Astrocyte (in vitro differentiated cells and primary cell): ENCODE data around the gene HIGD2B. TPM values are rescaled to one million over a fixed set of nuclear protein-coding genes. Genes with fewer than 3 reads are reported as not detected.
"Not testable (repeated sequence)": the region's sequence is repeated elsewhere in the genome, so short reads cannot be mapped to it uniquely, and the experiment has no call there.

ENCODE experiments used
- DNase-seq: peaks from one replicate; pipeline ENCODE4 v3.0.0-alpha.2; 2010; ENCODE audit warnings: low read depth
- FAIRE-seq: peaks from 2 replicates; lab custom pipeline; 2011; peaks lifted over from hg19 to GRCh38; lab: Jason Lieb, UNC
- H2AFZ ChIP-seq: 2 replicates; pipeline ENCODE4 v1.6.0; 2012; ENCODE audit warnings: low read depth, low read length, inconsistent platforms
- H3K27ac ChIP-seq: 2 replicates; pipeline ENCODE4 v1.5.1; 2011; ENCODE audit warnings: low read depth, low read length, inconsistent platforms
- H3K27me3 ChIP-seq: 2 replicates; pipeline ENCODE4 v1.6.0; 2011; ENCODE audit warnings: low read length, inconsistent platforms; ENCODE audit not compliant: insufficient read depth
- H3K36me3 ChIP-seq: 2 replicates; pipeline ENCODE4 v1.5.1; 2011; ENCODE audit warnings: low read length, inconsistent platforms; ENCODE audit not compliant: insufficient read depth
- H3K4me1 ChIP-seq: 2 replicates; pipeline ENCODE4 v1.5.1; 2011; ENCODE audit warnings: low read length, inconsistent platforms; ENCODE audit not compliant: insufficient read depth
- H3K4me2 ChIP-seq: 2 replicates; pipeline ENCODE4 v1.6.0; 2012; ENCODE audit warnings: low read length, inconsistent platforms
- H3K4me3 ChIP-seq: 2 replicates; pipeline ENCODE4 v1.5.1; 2011; ENCODE audit warnings: low read depth, mild to moderate bottlenecking, low read length, inconsistent platforms; ENCODE audit not compliant: insufficient read depth
- H3K79me2 ChIP-seq: 2 replicates; pipeline ENCODE4 v1.6.0; 2012; ENCODE audit warnings: mild to moderate bottlenecking, low read length, inconsistent platforms; ENCODE audit not compliant: insufficient read depth
- H3K9ac ChIP-seq: 2 replicates; pipeline ENCODE4 v1.6.0; 2012; ENCODE audit warnings: mild to moderate bottlenecking, low read length, inconsistent platforms
- H3K9me3 ChIP-seq: 2 replicates; pipeline ENCODE4 v1.5.1; 2012; ENCODE audit warnings: low read depth, mild to moderate bottlenecking, low read length, inconsistent platforms; ENCODE audit not compliant: insufficient read depth
- H4K20me1 ChIP-seq: 2 replicates; pipeline ENCODE4 v1.6.0; 2012; ENCODE audit warnings: low read length, inconsistent platforms; ENCODE audit not compliant: insufficient read depth
- H3K27ac Mint-ChIP-seq: one replicate; pipeline ENCODE4 v1.8.0; 2021; ENCODE audit warnings: mild to moderate bottlenecking, mixed read lengths; ENCODE audit not compliant: unreplicated experiment
- H3K27me3 Mint-ChIP-seq: one replicate; pipeline ENCODE4 v1.8.0; 2021; ENCODE audit warnings: low read depth, mixed read lengths; ENCODE audit not compliant: unreplicated experiment
- H3K36me3 Mint-ChIP-seq: one replicate; pipeline ENCODE4 v1.8.0; 2021; ENCODE audit warnings: low read depth, mixed read lengths; ENCODE audit not compliant: unreplicated experiment
- H3K4me1 Mint-ChIP-seq: one replicate; pipeline ENCODE4 v1.8.0; 2021; ENCODE audit warnings: low read depth, mixed read lengths; ENCODE audit not compliant: unreplicated experiment
- H3K4me3 Mint-ChIP-seq: one replicate; pipeline ENCODE4 v1.8.0; 2021; ENCODE audit warnings: mild to moderate bottlenecking, moderate library complexity, mixed read lengths; ENCODE audit not compliant: unreplicated experiment
- H3K9me3 Mint-ChIP-seq: one replicate; pipeline ENCODE4 v1.8.0; 2021; ENCODE audit warnings: mild to moderate bottlenecking, mixed read lengths; ENCODE audit not compliant: unreplicated experiment
- total RNA-seq: library from RNA; stranded (reverse); gene quantifications from 2 replicates; pipeline ENCODE4 v1.2.1, GENCODE V29; 2021

Gene HIGD2B
- total RNA-seq, 1 donor from 2014 or later = not detected

DNA sequence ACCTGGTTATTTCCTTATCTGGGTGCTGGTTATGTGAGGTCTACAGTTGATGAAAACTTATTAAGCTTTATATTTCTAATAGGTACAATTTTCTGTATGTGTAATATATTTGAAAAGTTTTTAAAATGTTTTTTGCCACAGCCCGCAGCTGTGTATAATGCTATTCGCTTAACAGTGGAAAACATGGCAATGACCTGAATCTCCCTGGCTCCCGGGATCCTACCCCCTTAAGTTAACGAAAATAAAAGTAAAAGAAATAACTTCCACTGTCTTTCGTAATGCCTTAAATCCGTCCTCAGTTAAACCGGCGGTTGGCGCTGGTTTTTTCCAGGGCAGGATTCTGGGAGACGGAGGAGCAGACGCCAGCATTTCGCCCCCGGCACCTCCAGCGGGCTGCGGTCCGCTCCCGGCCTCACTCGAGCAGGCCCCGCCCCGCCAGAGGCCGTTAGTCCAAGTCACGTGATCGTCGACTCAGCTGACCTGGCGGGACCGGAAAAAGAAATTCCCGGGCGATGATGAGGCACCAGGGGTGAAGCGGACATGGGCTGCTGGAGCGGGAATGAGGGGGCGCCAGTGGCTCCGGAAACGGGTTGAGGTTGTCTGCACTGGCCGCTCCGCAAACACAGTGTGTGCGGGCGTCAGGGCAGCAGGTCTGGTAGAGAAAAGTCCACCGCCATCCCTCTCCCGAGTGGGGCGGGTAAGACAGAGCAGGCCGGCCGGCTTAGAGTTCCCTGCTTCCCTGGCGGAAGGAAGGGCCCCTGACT, 49.3 kb downstream of the HIGD2B start:
- H3K36me3 ChIP-seq, H3K4me1 Mint-ChIP-seq, H3K4me1 ChIP-seq, H3K9ac ChIP-seq, H3K36me3 Mint-ChIP-seq, H3K4me3 ChIP-seq, H3K27me3 Mint-ChIP-seq, H3K27ac Mint-ChIP-seq, H3K27ac ChIP-seq, H4K20me1 ChIP-seq, H3K9me3 Mint-ChIP-seq, H2AFZ ChIP-seq, H3K79me2 ChIP-seq, H3K9me3 ChIP-seq, H3K4me2 ChIP-seq, H3K4me3 Mint-ChIP-seq, FAIRE-seq, H3K27me3 ChIP-seq: not testable (repeated sequence)
- peak; percentile 39 for DNase-seq

- not testable (repeated sequence) for H3K36me3 ChIP-seq, H3K27ac Mint-ChIP-seq, H3K27ac ChIP-seq, FAIRE-seq, H3K79me2 ChIP-seq, H3K4me2 ChIP-seq, H3K4me1 ChIP-seq, H3K9me3 Mint-ChIP-seq, H4K20me1 ChIP-seq, H3K4me3 ChIP-seq, DNase-seq, H3K9me3 ChIP-seq, H3K4me1 Mint-ChIP-seq, H3K4me3 Mint-ChIP-seq, H3K27me3 Mint-ChIP-seq, H3K27me3 ChIP-seq, H3K36me3 Mint-ChIP-seq, H3K9ac ChIP-seq, H2AFZ ChIP-seq
Observed at GRCh38 chr15:72629068-72629570, 56.9 kb downstream of the HIGD2B start.

- H3K36me3 Mint-ChIP-seq, H3K27ac ChIP-seq, H3K27me3 ChIP-seq, H3K36me3 ChIP-seq, H3K79me2 ChIP-seq, H3K27ac Mint-ChIP-seq, DNase-seq, H3K4me3 ChIP-seq, H3K9me3 ChIP-seq, FAIRE-seq, H3K4me2 ChIP-seq, H2AFZ ChIP-seq, H4K20me1 ChIP-seq, H3K4me1 Mint-ChIP-seq, H3K9ac ChIP-seq, H3K27me3 Mint-ChIP-seq, H3K4me1 ChIP-seq, H3K4me3 Mint-ChIP-seq, H3K9me3 Mint-ChIP-seq: not testable (repeated sequence)
Observed at GRCh38 chr15:72628249-72629067, 57.5 kb downstream of the HIGD2B start.

- not testable (repeated sequence) for H2AFZ ChIP-seq, H3K4me2 ChIP-seq, H3K27ac Mint-ChIP-seq, H4K20me1 ChIP-seq, H3K9ac ChIP-seq, H3K27me3 ChIP-seq, FAIRE-seq, H3K27ac ChIP-seq, H3K9me3 ChIP-seq, H3K4me3 Mint-ChIP-seq, H3K4me1 ChIP-seq, DNase-seq, H3K36me3 Mint-ChIP-seq, H3K9me3 Mint-ChIP-seq, H3K4me1 Mint-ChIP-seq, H3K79me2 ChIP-seq, H3K36me3 ChIP-seq, H3K4me3 ChIP-seq
- H3K27me3 Mint-ChIP-seq = peaks cover 10% of the 10 kb centered on the region
Observed at GRCh38 chr15:72626153-72626552, 59.8 kb downstream of the HIGD2B start.

Other genes starting within 250 kb of the HIGD2B start
- 199 and 212 TPM in 2 replicates for gene ARIH1, start 211.9 kb downstream of the HIGD2B start, total RNA-seq
- gene GOLGA6B, start 31.5 kb downstream of the HIGD2B start, total RNA-seq = 0.36 TPM in 1 of 2 replicates, not detected in the other
- 16.9 and 17.7 TPM in 2 replicates for gene BBS4, start within 50 bp of the HIGD2B start, total RNA-seq
- gene ADPGK, start 97.6 kb upstream of the HIGD2B start, total RNA-seq = 67.3 and 72.1 TPM in 2 replicates